HepG2 (cell line): ENCODE measurements around the gene NUDT19. TPM values are rescaled to one million over a fixed set of nuclear protein-coding genes. Genes with fewer than 3 reads are reported as not detected.
"Not testable (repeated sequence)": the region's sequence is repeated elsewhere in the genome, so short reads cannot be mapped to it uniquely, and the experiment has no call there.

Experiments
- ATAC-seq: fragments of 200-7000 bp; cut with Tn5 transposase; 3 replicates; pipeline ENCODE4 v1.9.1; 2020; ENCODE audit warnings: mild to moderate bottlenecking, moderate library complexity
- BruUV-seq: library from RNA; stranded (reverse); fragments of 400-500 nt; replicated peaks from 2 replicates; lab custom pipeline; 2021; lab: Mats Ljungman, UMichigan
- CTCF ChIA-PET: fragments of 300-600 bp; formaldehyde crosslinking; extraction: SDS; loops from one replicate; lab custom pipeline; 2021; ENCODE audit warnings: low total read pairs, inconsistent platforms, low intra/inter-chr PET ratio; lab: Yijun Ruan, JAX
- POLR2A ChIA-PET: fragments of 350-600 bp; sonication (Branson Sonifier 250); formaldehyde crosslinking; loops from one replicate; lab custom pipeline; 2020; ENCODE audit warnings: antibody characterized with exemption, inconsistent platforms; lab: Yijun Ruan, JAX
- DNase-seq: peaks from one replicate; pipeline ENCODE4 v3.0.0-alpha.2; 2015; ENCODE audit warnings: low spot score
- FAIRE-seq: peaks from 3 replicates; lab custom pipeline; 2011; peaks lifted over from hg19 to GRCh38; lab: Jason Lieb, UNC
- H2AFZ ChIP-seq: one replicate; pipeline ENCODE4 v1.6.1; 2011; ENCODE audit warnings: low read length, inconsistent platforms
- H3K27ac ChIP-seq: fragments of 300-600 bp; 3 replicates; pipeline ENCODE4 v1.8.0; 2011; ENCODE audit warnings: mixed run types, mild to moderate bottlenecking, mixed read lengths, low read length, inconsistent platforms; ENCODE audit not compliant: insufficient read depth; ENCODE audit errors: extremely low read length
- H3K27me3 ChIP-seq, 2 experiments: fragments of 200-600 bp in 1 of 2; 2 replicates in 1 of 2; 3 replicates in 1 of 2; pipeline versions ENCODE4 v1.6.0 to v1.8.0; 2011; ENCODE audit warnings: low read length in 2 of 2, mild to moderate bottlenecking in 2 of 2, moderate library complexity in 2 of 2, inconsistent platforms in 1 of 2; ENCODE audit not compliant: insufficient read depth in 2 of 2, control insufficient read depth in 1 of 2
- H3K36me3 ChIP-seq, 2 experiments: fragments of 200-600 bp in 1 of 2; replicated peaks in 1 of 2; 2 replicates in 1 of 2; 3 replicates in 1 of 2; pipeline versions ENCODE4 v1.5.1 to v1.8.0; 2011; ENCODE audit warnings: low read length in 2 of 2, inconsistent platforms in 1 of 2; ENCODE audit not compliant: insufficient read depth in 2 of 2, control insufficient read depth in 1 of 2
- H3K4me1 ChIP-seq: 2 replicates; pipeline ENCODE4 v1.5.1; 2012; ENCODE audit warnings: low read length, inconsistent platforms; ENCODE audit not compliant: insufficient read depth
- H3K4me2 ChIP-seq: 2 replicates; pipeline ENCODE4 v1.6.0; 2011; ENCODE audit warnings: low read depth, low read length, inconsistent platforms
- H3K4me3 ChIP-seq, 3 experiments: fragments of 200-600 bp in 1 of 3; sonication (generic), shearing (Covaris generic) in 1 of 3; replicated peaks in 1 of 3; 2 replicates each; pipeline ENCODE4 v1.5.1; 2011 to 2016; ENCODE audit warnings: low read length in 3 of 3, inconsistent platforms in 2 of 3, low read depth in 2 of 3, mild to moderate bottlenecking in 2 of 3, control low read depth in 1 of 3, mixed read lengths in 1 of 3; ENCODE audit not compliant: insufficient read depth in 1 of 3
- H3K79me2 ChIP-seq: one replicate; pipeline ENCODE4 v1.6.1; 2011; ENCODE audit warnings: low read length, inconsistent platforms; ENCODE audit not compliant: insufficient read depth
- H3K9ac ChIP-seq: 2 replicates; pipeline ENCODE4 v1.6.0; 2011; ENCODE audit warnings: mild to moderate bottlenecking, low read depth, low read length, inconsistent platforms; ENCODE audit not compliant: insufficient read depth
- H3K9me3 ChIP-seq: 2 replicates; pipeline ENCODE4 v1.5.1; 2012; ENCODE audit warnings: mild to moderate bottlenecking, low read length
- H4K20me1 ChIP-seq: 2 replicates; pipeline ENCODE4 v1.6.0; 2011; ENCODE audit warnings: inconsistent platforms, mild to moderate bottlenecking, low read length, moderate library complexity; ENCODE audit not compliant: insufficient read depth
- WGBS: methylation state at CpG from one replicate; pipeline ENCODE4 v1.1.6; 2017; ENCODE audit warnings: low lambda C conversion rate; 5-methylcytosine and 5-hydroxymethylcytosine counted together
- in situ Hi-C: cut with HindIII; loops from 2 replicates; pipeline ENCODE4 v1.10.0; 2017; ENCODE audit warnings: low pct_unique_long_range_greater_than_20kb; ENCODE audit not compliant: extremely low pct_ligation_motif_present
- intact Hi-C: fragments of 100-400 bp; cut with micrococcal nuclease; formaldehyde crosslinking; loops from one replicate; pipeline ENCODE4 v1.10.0; 2022; ENCODE audit not compliant: unreplicated experiment
- polyA plus RNA-seq, 8 experiments: library from polyadenylated mRNA; depleted of rRNA in 3 of 8; stranded (reverse) in 7 of 8; unstranded in 1 of 8; fragments of >200 nt; fragmentation: Illumina TruSeq in 4 of 8; extraction: Trizol in 4 of 8; gene quantifications; 2 replicates each; pipeline versions ENCODE4 v1.2.1 to v1.2.3, GENCODE V29; 2011 to 2016; ENCODE audit warnings: low read depth in 4 of 8, missing spikeins in 1 of 8, mixed read lengths in 1 of 8; ENCODE audit not compliant: insufficient read depth in 1 of 8
- total RNA-seq, 5 experiments: library from RNA; depleted of rRNA; stranded (reverse); fragments of >200 nt; fragmentation: Illumina TruSeq; extraction: Trizol; gene quantifications; 2 replicates each; pipeline ENCODE4 v1.2.3, GENCODE V29; 2016; ENCODE audit warnings: low read depth in 1 of 5
- TF ChIP-seq, protein P1 (sequence below): sonication (generic); formaldehyde crosslinking; IDR thresholded peaks from 2 replicates; pipeline ENCODE4 v1.8.1; 2022; ENCODE audit warnings: low read depth, mild to moderate bottlenecking, missing genetic modification reagents

The NUDT19 gene
- total and polyA plus RNA-seq, 2 of the 13 experiments (the other 11 are each of a cell fraction or from before 2014, with no cell fraction given) = 3.1 to 3.6 TPM

GRCh38 chr19:32744555-32745325 lies 53.1 kb downstream of the NUDT19 start (continued):
- TF ChIP-seq, protein P1, sequence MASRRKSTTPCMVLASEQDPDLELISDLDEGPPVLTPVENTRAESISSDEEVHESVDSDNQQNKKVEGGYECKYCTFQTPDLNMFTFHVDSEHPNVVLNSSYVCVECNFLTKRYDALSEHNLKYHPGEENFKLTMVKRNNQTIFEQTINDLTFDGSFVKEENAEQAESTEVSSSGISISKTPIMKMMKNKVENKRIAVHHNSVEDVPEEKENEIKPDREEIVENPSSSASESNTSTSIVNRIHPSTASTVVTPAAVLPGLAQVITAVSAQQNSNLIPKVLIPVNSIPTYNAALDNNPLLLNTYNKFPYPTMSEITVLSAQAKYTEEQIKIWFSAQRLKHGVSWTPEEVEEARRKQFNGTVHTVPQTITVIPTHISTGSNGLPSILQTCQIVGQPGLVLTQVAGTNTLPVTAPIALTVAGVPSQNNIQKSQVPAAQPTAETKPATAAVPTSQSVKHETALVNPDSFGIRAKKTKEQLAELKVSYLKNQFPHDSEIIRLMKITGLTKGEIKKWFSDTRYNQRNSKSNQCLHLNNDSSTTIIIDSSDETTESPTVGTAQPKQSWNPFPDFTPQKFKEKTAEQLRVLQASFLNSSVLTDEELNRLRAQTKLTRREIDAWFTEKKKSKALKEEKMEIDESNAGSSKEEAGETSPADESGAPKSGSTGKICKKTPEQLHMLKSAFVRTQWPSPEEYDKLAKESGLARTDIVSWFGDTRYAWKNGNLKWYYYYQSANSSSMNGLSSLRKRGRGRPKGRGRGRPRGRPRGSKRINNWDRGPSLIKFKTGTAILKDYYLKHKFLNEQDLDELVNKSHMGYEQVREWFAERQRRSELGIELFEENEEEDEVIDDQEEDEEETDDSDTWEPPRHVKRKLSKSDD (CRISPR knock-in tag) = no peak

GRCh38 chr19:32745594-32746251 lies 54.1 kb downstream of the NUDT19 start:
- H3K79me2 ChIP-seq, CTCF ChIA-PET, H3K27ac ChIP-seq, ATAC-seq, H3K9ac ChIP-seq, H3K9me3 ChIP-seq, DNase-seq, POLR2A ChIA-PET, FAIRE-seq, intact Hi-C loops, in situ Hi-C loops, H4K20me1 ChIP-seq, H2AFZ ChIP-seq, H3K4me3 ChIP-seq, H3K4me2 ChIP-seq, BruUV-seq, H3K36me3 ChIP-seq, H3K4me1 ChIP-seq: not testable (repeated sequence)
- H3K27me3 ChIP-seq = peaks cover 2 to 16% of the 10 kb centered on the region in 2 experiments; a peak in 2 of 5 replicates
- 20% methylated on average over 2 of the region's 2 CpGs for WGBS

DNA sequence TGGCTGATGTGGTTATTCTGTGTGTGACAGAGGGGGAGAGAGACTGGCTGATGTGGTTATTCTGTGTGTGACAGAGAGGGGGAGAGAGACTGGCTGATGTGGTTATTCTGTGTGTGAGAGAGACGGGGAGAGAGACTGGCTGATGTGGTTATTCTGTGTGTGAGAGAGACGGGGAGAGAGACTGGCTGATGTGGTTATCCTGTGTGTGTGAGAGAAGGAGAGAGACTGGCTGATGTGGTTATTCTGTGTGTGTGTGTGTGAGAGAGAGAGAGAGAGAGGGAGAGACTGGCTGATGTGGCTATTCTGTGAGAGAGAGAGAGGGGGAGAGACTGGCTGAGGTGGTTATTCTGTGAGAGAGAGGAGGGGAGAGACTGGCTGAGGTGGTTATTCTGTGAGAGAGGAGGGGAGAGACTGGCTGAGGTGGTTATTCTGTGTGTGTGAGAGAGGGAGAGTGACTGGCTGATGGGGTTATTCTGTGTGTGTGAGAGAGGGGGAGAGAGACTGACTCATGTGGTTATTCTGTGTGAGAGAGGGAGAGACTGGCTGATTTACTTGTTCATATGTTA lies 55.1 kb downstream of the NUDT19 start:
- 12% methylated on average over 2 of the region's 2 CpGs for WGBS
- H3K79me2 ChIP-seq, H3K9ac ChIP-seq, H3K27ac ChIP-seq, DNase-seq, FAIRE-seq, H3K4me1 ChIP-seq, H3K36me3 ChIP-seq, CTCF ChIA-PET, intact Hi-C loops, BruUV-seq, ATAC-seq, H3K9me3 ChIP-seq, POLR2A ChIA-PET, H4K20me1 ChIP-seq, H2AFZ ChIP-seq, H3K4me3 ChIP-seq, in situ Hi-C loops, H3K4me2 ChIP-seq: not testable (repeated sequence)
- peaks cover 2 to 16% of the 10 kb centered on the region in 2 experiments; a peak in 2 of 5 replicates for H3K27me3 ChIP-seq
